Neural crest cell (in vitro differentiated cells): ENCODE data around the gene PRAMEF25. TPM values are rescaled to one million over a fixed set of nuclear protein-coding genes. Genes with fewer than 3 reads are reported as not detected.
"Not testable (repeated sequence)": the region's sequence is repeated elsewhere in the genome, so short reads cannot be mapped to it uniquely, and the experiment has no call there.

Experiments
- DNase-seq: peaks from one replicate; pipeline ENCODE4 v3.0.0; 2021; ENCODE audit warnings: low read depth, mixed read lengths, low spot score
- H3K27ac Mint-ChIP-seq: one replicate; pipeline ENCODE4 v1.8.0; 2021; ENCODE audit warnings: mild to moderate bottlenecking, mixed read lengths; ENCODE audit not compliant: unreplicated experiment
- H3K27me3 Mint-ChIP-seq: 2 replicates; pipeline ENCODE4 v1.8.0; 2021; ENCODE audit warnings: low read depth, mild to moderate bottlenecking, mixed read lengths
- H3K36me3 Mint-ChIP-seq: 2 replicates; pipeline ENCODE4 v1.8.0; 2021; ENCODE audit warnings: low read depth, mild to moderate bottlenecking, mixed read lengths
- H3K4me1 Mint-ChIP-seq: 2 replicates; pipeline ENCODE4 v1.8.0; 2021; ENCODE audit warnings: mixed read lengths
- H3K4me3 Mint-ChIP-seq: one replicate; pipeline ENCODE4 v1.8.0; 2021; ENCODE audit warnings: mild to moderate bottlenecking, mixed read lengths
- H3K9me3 Mint-ChIP-seq: 2 replicates; pipeline ENCODE4 v1.8.0; 2021; ENCODE audit warnings: mixed read lengths
- long read RNA-seq: library from polyadenylated mRNA; unstranded; transcript quantifications from one replicate; pipeline ENCODE4 v2.0.0, GENCODE V29; 2020
- total RNA-seq: library from RNA; stranded (reverse); gene quantifications from 2 replicates; pipeline ENCODE4 v1.2.1, GENCODE V29; 2021

Gene PRAMEF25
- not detected in 2 replicates for total RNA-seq
- long read RNA-seq, result 0 reads

DNA sequence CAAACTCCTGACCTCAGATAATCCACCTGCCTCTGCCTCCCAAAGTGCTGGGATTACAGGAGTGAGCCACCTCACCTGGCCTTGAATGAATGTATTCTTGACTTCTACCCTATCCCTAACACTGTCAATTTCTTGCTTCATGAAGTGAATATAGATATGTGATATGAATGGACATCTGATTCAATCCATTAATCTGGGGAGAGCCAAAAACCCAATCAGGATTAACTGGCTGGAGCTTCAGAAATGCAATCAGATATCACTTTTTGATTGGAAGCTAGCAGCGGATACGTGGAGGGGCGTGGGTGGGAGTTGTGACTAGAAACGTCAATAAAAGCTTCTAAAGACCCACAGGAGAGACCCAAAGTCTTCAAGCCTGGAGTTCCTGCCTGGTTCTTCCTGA lies at the start of gene PRAMEF25:
TSS of gene PRAMEF25 (plus strand) at position 301 of the 400 bp plus-strand sequence. CDS start 2,920 bp downstream, outside the sequence.
- H3K4me1 Mint-ChIP-seq, DNase-seq, H3K4me3 Mint-ChIP-seq, H3K27ac Mint-ChIP-seq, H3K9me3 Mint-ChIP-seq, H3K36me3 Mint-ChIP-seq, H3K27me3 Mint-ChIP-seq: not testable (repeated sequence)

DNA sequence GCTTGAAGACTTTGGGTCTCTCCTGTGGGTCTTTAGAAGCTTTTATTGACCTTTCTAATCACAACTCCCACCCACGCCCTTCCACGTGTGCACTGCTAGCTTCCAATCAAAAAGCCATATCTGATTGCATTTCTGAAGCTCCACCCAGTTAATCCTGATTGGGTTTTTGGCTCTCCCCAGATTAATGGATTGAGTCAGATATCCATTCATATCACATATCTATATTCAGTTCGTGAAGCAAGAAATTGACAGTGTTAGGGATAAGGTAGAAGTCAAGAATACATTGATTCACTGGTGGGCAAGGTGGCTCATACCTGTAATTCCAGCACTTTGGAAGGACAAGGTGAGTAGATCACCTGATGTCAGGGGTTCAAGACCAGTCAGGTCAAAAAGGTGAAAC lies 14.1 kb upstream of the PRAMEF25 start, which contains the start of gene PRAMEF27:
TSS of gene PRAMEF27 (minus strand) at position 101 of the 400 bp plus-strand sequence. CDS start 2,916 bp downstream, outside the sequence.
- not testable (repeated sequence) for H3K36me3 Mint-ChIP-seq, H3K27me3 Mint-ChIP-seq, H3K27ac Mint-ChIP-seq, H3K4me1 Mint-ChIP-seq, DNase-seq, H3K4me3 Mint-ChIP-seq, H3K9me3 Mint-ChIP-seq

DNA sequence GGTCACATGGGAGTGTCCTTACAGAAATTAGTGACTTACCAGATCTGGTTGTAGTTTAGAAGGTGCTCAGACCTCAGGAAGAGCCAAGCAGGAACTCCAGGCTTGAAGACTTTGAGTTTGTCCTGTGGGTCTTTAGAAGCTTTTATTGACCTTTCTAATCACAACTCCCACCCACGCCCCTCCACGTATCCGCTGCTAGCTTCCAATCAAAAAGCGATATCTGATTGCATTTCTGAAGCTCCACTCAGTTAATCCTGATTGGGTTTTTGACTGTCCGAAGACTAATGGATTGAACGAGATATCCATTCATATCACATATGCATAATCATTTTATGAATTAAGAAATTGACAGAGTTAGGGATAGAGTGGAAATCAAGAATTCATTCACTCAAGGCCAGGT lies 46.2 kb downstream of the PRAMEF25 start, which contains the start of gene HNRNPCL2:
TSS of gene HNRNPCL2 (minus strand) at position 101 of the 400 bp plus-strand sequence. CDS start 454 bp downstream, outside the sequence.
- H3K9me3 Mint-ChIP-seq, result peaks cover 17% of the 10 kb centered on the region
- H3K27ac Mint-ChIP-seq, H3K36me3 Mint-ChIP-seq, H3K4me3 Mint-ChIP-seq, H3K4me1 Mint-ChIP-seq, DNase-seq, H3K27me3 Mint-ChIP-seq: not testable (repeated sequence)

Other genes with a start within 250 kb of the PRAMEF25 start
- not detected in 2 replicates for gene PRAMEF11, start 239.4 kb upstream of the PRAMEF25 start, total RNA-seq
- gene HNRNPCL1, start 222.1 kb upstream of the PRAMEF25 start, total RNA-seq, result not detected in 2 replicates
- not detected in 2 replicates for gene PRAMEF2, start 213.7 kb upstream of the PRAMEF25 start, total RNA-seq
- not detected in 2 replicates for gene PRAMEF4, start 184.6 kb upstream of the PRAMEF25 start, total RNA-seq
- not detected in 2 replicates for gene PRAMEF10, start 172.5 kb upstream of the PRAMEF25 start, total RNA-seq
- gene PRAMEF7, start 154.2 kb upstream of the PRAMEF25 start, total RNA-seq, result not detected in 2 replicates
- not detected in 2 replicates for gene PRAMEF6, start 123.2 kb upstream of the PRAMEF25 start, total RNA-seq
- not detected in 2 replicates for gene PRAMEF27, start 14.2 kb upstream of the PRAMEF25 start, total RNA-seq
- not detected in 2 replicates for gene HNRNPCL3, start 10.0 kb upstream of the PRAMEF25 start, total RNA-seq
- gene HNRNPCL2, start 46.1 kb downstream of the PRAMEF25 start, total RNA-seq, result not detected in 2 replicates
- not detected in 2 replicates for gene PRAMEF26, start 85.2 kb downstream of the PRAMEF25 start, total RNA-seq
- not detected in 2 replicates for gene HNRNPCL4, start 94.9 kb downstream of the PRAMEF25 start, total RNA-seq
- not detected in 2 replicates for gene PRAMEF9, start 101.1 kb downstream of the PRAMEF25 start, total RNA-seq
- gene PRAMEF13, start 130.6 kb downstream of the PRAMEF25 start, total RNA-seq, result not detected in 2 replicates
- gene PRAMEF18, start 155.4 kb downstream of the PRAMEF25 start, total RNA-seq, result not detected in 2 replicates
- not detected in 2 replicates for gene PRAMEF5, start 183.4 kb downstream of the PRAMEF25 start, total RNA-seq
- not detected in 2 replicates for gene PRAMEF8, start 214.4 kb downstream of the PRAMEF25 start, total RNA-seq
- not detected in 2 replicates for gene PRAMEF33, start 232.8 kb downstream of the PRAMEF25 start, total RNA-seq
- gene PRAMEF15, start 244.8 kb downstream of the PRAMEF25 start, total RNA-seq, result not detected in 2 replicates